ENCODE results near the gene HIPK3. TPM values are rescaled to one million over a fixed set of nuclear protein-coding genes. Genes with fewer than 3 reads are reported as not detected.

HIPK3 gene
- total RNA-seq, 4 donors from 2014 or later: 267 to 391 (median 316) TPM

GRCh38 chr11:33248416-33248971 is 8.7 kb upstream of the HIPK3 start:
- DNase-seq: no peak
- H3K9me3 ChIP-seq: no peaks in the 10 kb centered on the region
- H3K36me3 ChIP-seq: no peaks in the 10 kb centered on the region
- no peak overlapping the region for H3K4me3 ChIP-seq
- H3K27ac ChIP-seq: no peak overlapping the region
- no peaks in the 10 kb centered on the region for H3K4me1 ChIP-seq
- intact Hi-C loops (cut with DNase I; ENCODE audit: low total_unique reads): no loop called here
- TF ChIP-seq POLR2A (IDR thresholded peaks at IDR 0.05): no peak
- TF ChIP-seq CTCF (IDR thresholded peaks at IDR 0.05): no peak
- no peaks in the 10 kb centered on the region for H3K27me3 ChIP-seq

GRCh38 chr11:33256031-33256812 is 959 bp upstream of the HIPK3 start:
- H3K4me1 ChIP-seq: no peaks in the 10 kb centered on the region
- peak overlapping the region; percentile 99 to 100 for H3K27ac ChIP-seq
- peak overlapping the region; percentile 90 to 93 for H3K4me3 ChIP-seq
- TF ChIP-seq POLR2A (IDR thresholded peaks at IDR 0.05) (no peak), CTCF (IDR thresholded peaks at IDR 0.05) (no peak)
- no peaks in the 10 kb centered on the region for H3K36me3 ChIP-seq
- intact Hi-C loops (cut with DNase I; ENCODE audit: low total_unique reads): no loop called here
- no peaks in the 10 kb centered on the region for H3K27me3 ChIP-seq
- DNase-seq: no peak
- no peaks in the 10 kb centered on the region for H3K9me3 ChIP-seq

- DNase-seq: no peak
- intact Hi-C loops (cut with DNase I; ENCODE audit: low total_unique reads): no loop called here
- TF ChIP-seq CTCF (IDR thresholded peaks at IDR 0.05) (no peak), POLR2A (IDR thresholded peaks at IDR 0.05) (no peak)
- Histone ChIP-seq H3K36me3 (no peaks in the 10 kb centered on the region), H3K4me3 (peak overlapping the region; percentile 90 to 93), H3K27me3 (no peaks in the 10 kb centered on the region), H3K9me3 (no peaks in the 10 kb centered on the region), H3K27ac (peak overlapping the region; percentile 99 to 100), H3K4me1 (no peaks in the 10 kb centered on the region)
Measured at GRCh38 chr11:33256813-33257159, 395 bp upstream of the HIPK3 start.

GRCh38 chr11:33257897-33258630 is 883 bp downstream of the HIPK3 start:
- Histone ChIP-seq H3K9me3 (no peaks in the 10 kb centered on the region), H3K27ac (peak overlapping the region; percentile 99 to 100), H3K36me3 (no peaks in the 10 kb centered on the region), H3K4me1 (no peaks in the 10 kb centered on the region), H3K27me3 (no peaks in the 10 kb centered on the region), H3K4me3 (peak overlapping the region; percentile 90 to 93)
- TF ChIP-seq POLR2A (IDR thresholded peaks at IDR 0.05) (peak in 1 of 2 donors; percentile 81), CTCF (IDR thresholded peaks at IDR 0.05) (peak; percentile 27 to 62 (median 34))
- peak; percentile 92 to 95 for DNase-seq
- intact Hi-C loops (cut with DNase I; ENCODE audit: low total_unique reads): no loop called here

All from uterus (tissue), 4 donors.